ENCODE measurements around the gene LRRK1. TPM values are rescaled to one million over a fixed set of nuclear protein-coding genes. Genes with fewer than 3 reads are reported as not detected.

LRRK1 gene
- total and polyA plus RNA-seq, 2 of the 13 experiments (the other 11 are each of a cell fraction or from before 2014, with no cell fraction given) = 0.13 to 1.2 TPM

DNA sequence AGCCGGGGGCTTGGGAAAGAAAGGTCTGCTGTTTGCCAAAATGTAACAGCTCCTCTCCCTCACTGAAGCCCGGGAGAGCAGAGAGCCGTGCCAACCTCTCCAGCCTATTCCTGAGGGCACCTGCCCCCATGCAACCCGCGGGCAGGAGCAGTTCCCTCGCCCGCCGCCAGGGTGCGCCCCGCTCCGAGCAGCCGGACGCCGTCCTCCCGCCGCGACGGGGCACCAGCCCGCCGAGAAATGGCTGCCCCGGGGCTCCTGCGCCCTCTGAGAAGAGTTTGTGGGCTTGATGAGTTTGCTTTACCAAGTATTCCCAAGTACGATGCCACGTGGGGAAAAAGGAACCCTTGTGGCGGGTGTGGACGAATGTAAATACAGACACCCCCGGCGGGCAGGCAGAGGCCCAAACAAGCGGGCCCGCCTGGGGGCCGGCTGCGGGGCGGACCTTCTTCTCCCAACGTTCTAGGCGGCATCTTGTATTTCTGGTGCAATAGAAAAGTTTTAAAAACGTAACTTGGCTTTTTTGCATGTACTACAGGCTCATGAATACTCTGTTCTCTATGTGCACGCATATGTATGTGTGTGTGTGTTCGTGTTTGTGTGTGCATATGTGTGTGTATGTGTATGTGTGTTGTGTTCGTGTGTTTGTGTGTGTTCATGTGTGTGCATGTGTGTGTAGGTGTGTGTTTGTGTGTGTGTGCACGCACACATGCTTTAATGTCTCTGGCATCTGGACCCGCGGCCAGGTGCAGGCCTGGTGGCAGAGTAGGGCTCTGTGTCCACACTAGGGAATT is 169.8 kb downstream of the LRRK1 start (continued):
- TF ChIP-seq ZNF704 (CRISPR knock-in tag; IDR thresholded peaks at IDR 0.05; ENCODE audit: borderline replicate concordance) = no peak
- TF ChIP-seq BHLHE40 (IDR thresholded peaks at IDR 0.05; ENCODE audit: low read length) = 0 out of 2 replicates have a peak, but pooled peaks have one; percentile 25
- no peak for TF ChIP-seq ZNF34 (CRISPR knock-in tag; IDR thresholded peaks at IDR 0.05; ENCODE audit: borderline replicate concordance)
- peak; percentile 56 for TF ChIP-seq POLR2G (IDR thresholded peaks at IDR 0.05; ENCODE audit: low read depth, low read length)
- TF ChIP-seq DPF2 (CRISPR knock-in tag; IDR thresholded peaks at IDR 0.05; ENCODE audit: borderline replicate concordance, low read depth) = no peak
- TF ChIP-seq ZNF589 (CRISPR knock-in tag; conservative IDR thresholded peaks at IDR 0.05) = no peak
- no peak for TF ChIP-seq TOE1 (CRISPR knock-in tag; IDR thresholded peaks at IDR 0.05)
- TF ChIP-seq AGO1 (IDR thresholded peaks at IDR 0.05; ENCODE audit: low read depth, low read length, poor library complexity, severe bottlenecking) = no peak
- TF ChIP-seq XBP1 (CRISPR knock-in tag; IDR thresholded peaks at IDR 0.05) = no peak
- TF ChIP-seq ZNF781 (CRISPR knock-in tag; IDR thresholded peaks at IDR 0.05; ENCODE audit: borderline replicate concordance, not compliant biosample characterization) = no peak
- no peak for TF ChIP-seq ZNF451 (CRISPR knock-in tag; IDR thresholded peaks at IDR 0.05)
- TF ChIP-seq ATF2 (CRISPR knock-in tag; IDR thresholded peaks at IDR 0.05) = no peak
- no peak for TF ChIP-seq ZNF446 (CRISPR knock-in tag; IDR thresholded peaks at IDR 0.05)
- no peak for TF ChIP-seq ESRRA (CRISPR knock-in tag; IDR thresholded peaks at IDR 0.05; ENCODE audit: low read depth)
- TF ChIP-seq, protein P1, sequence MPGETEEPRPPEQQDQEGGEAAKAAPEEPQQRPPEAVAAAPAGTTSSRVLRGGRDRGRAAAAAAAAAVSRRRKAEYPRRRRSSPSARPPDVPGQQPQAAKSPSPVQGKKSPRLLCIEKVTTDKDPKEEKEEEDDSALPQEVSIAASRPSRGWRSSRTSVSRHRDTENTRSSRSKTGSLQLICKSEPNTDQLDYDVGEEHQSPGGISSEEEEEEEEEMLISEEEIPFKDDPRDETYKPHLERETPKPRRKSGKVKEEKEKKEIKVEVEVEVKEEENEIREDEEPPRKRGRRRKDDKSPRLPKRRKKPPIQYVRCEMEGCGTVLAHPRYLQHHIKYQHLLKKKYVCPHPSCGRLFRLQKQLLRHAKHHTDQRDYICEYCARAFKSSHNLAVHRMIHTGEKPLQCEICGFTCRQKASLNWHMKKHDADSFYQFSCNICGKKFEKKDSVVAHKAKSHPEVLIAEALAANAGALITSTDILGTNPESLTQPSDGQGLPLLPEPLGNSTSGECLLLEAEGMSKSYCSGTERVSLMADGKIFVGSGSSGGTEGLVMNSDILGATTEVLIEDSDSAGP (CRISPR knock-in tag; IDR thresholded peaks at IDR 0.05; ENCODE audit: borderline replicate concordance) = peak; percentile 73; the same call in 1 of the 2 replicates
- TF ChIP-seq SETDB1 (CRISPR knock-in tag; IDR thresholded peaks at IDR 0.05; ENCODE audit: borderline replicate concordance) = no peak
- TF ChIP-seq, protein P2, sequence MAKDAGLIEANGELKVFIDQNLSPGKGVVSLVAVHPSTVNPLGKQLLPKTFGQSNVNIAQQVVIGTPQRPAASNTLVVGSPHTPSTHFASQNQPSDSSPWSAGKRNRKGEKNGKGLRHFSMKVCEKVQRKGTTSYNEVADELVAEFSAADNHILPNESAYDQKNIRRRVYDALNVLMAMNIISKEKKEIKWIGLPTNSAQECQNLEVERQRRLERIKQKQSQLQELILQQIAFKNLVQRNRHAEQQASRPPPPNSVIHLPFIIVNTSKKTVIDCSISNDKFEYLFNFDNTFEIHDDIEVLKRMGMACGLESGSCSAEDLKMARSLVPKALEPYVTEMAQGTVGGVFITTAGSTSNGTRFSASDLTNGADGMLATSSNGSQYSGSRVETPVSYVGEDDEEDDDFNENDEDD (CRISPR knock-in tag; IDR thresholded peaks at IDR 0.05; ENCODE audit: borderline replicate concordance) = peak; percentile 52; the same call in 1 of the 2 replicates
- TF ChIP-seq NCOA1 (CRISPR knock-in tag; IDR thresholded peaks at IDR 0.05) = no peak
- TF ChIP-seq AKAP8 (CRISPR knock-in tag; IDR thresholded peaks at IDR 0.05) = 0 out of 2 replicates have a peak, but pooled peaks have one; percentile 63
- no peak for TF ChIP-seq ZNF775 (CRISPR knock-in tag; IDR thresholded peaks at IDR 0.05; ENCODE audit: borderline replicate concordance)
- peak; percentile 38; the same call in 1 of the 2 replicates for TF ChIP-seq KLF6 (CRISPR knock-in tag; IDR thresholded peaks at IDR 0.05)
- TF ChIP-seq ZNF484 (CRISPR knock-in tag; IDR thresholded peaks at IDR 0.05; ENCODE audit: borderline replicate concordance, low read depth) = no peak
